K562 (cell line): ENCODE data around the gene YIPF5. TPM values are rescaled to one million over a fixed set of nuclear protein-coding genes. Genes with fewer than 3 reads are reported as not detected.

ENCODE experiments used
- ATAC-seq: fragments of 200-7000 bp; cut with Tn5 transposase; 3 replicates; pipeline ENCODE4 v1.9.1; 2020; ENCODE audit warnings: moderate library complexity
- BruUV-seq: library from RNA; stranded (reverse); fragments of 400-500 nt; replicated peaks from 2 replicates; lab custom pipeline; 2021; lab: Mats Ljungman, UMichigan
- CTCF ChIA-PET: fragments of 300-600 bp; formaldehyde crosslinking; extraction: SDS; loops from one replicate; lab custom pipeline; 2021; ENCODE audit warnings: low intra/inter-chr PET ratio; lab: Yijun Ruan, JAX
- POLR2A ChIA-PET: fragments of 300-600, 350-650 bp; sonication (Branson Sonifier 250); formaldehyde crosslinking; extraction: SDS; loops from one replicate; lab custom pipeline; 2021; ENCODE audit warnings: antibody characterized with exemption, inconsistent platforms; lab: Yijun Ruan, JAX
- DNase-seq, 4 experiments: peaks; one replicate each; pipeline versions ENCODE4 v3.0.0 to v3.0.0-alpha.2; 2011 to 2018; ENCODE audit warnings: low spot score in 3 of 4, mixed read lengths in 3 of 4; ENCODE audit errors: extremely low read depth in 1 of 4
- FAIRE-seq: peaks from 2 replicates; lab custom pipeline; 2011; peaks lifted over from hg19 to GRCh38; lab: Jason Lieb, UNC
- H2AFZ ChIP-seq: 2 replicates; pipeline ENCODE4 v1.6.0; 2011; ENCODE audit warnings: low read depth, low read length, control low read depth, inconsistent platforms
- H3K27ac ChIP-seq: fragments of 200-600 bp; 3 replicates; pipeline ENCODE4 v1.8.0; 2011; ENCODE audit warnings: low read depth, mild to moderate bottlenecking, control low read depth, inconsistent platforms, low read length, moderate library complexity, mixed read lengths; ENCODE audit errors: extremely low read depth
- H3K27me3 ChIP-seq, 2 experiments: fragments of 300-600 bp in 1 of 2; 2 replicates in 1 of 2; 3 replicates in 1 of 2; pipeline versions ENCODE4 v1.6.0 to v1.8.0; 2011; ENCODE audit warnings: inconsistent platforms in 2 of 2, low read length in 2 of 2, mild to moderate bottlenecking in 1 of 2, mixed read lengths in 1 of 2, moderate library complexity in 1 of 2; ENCODE audit not compliant: control insufficient read depth in 2 of 2, insufficient read depth in 2 of 2
- H3K36me3 ChIP-seq: fragments of 300-600 bp; 3 replicates; pipeline ENCODE4 v1.8.0; 2011; ENCODE audit warnings: mild to moderate bottlenecking, low read length, inconsistent platforms; ENCODE audit not compliant: control insufficient read depth, insufficient read depth
- H3K4me1 ChIP-seq, 2 experiments: fragments of 200-600 bp in 1 of 2; replicated peaks in 1 of 2; 2 replicates in 1 of 2; 3 replicates in 1 of 2; pipeline versions ENCODE4 v1.5.1 to v1.8.0; 2011; ENCODE audit warnings: inconsistent platforms in 2 of 2, low read length in 2 of 2, mild to moderate bottlenecking in 1 of 2, mixed read lengths in 1 of 2, moderate library complexity in 1 of 2; ENCODE audit not compliant: control insufficient read depth in 2 of 2, insufficient read depth in 2 of 2
- H3K4me2 ChIP-seq: 2 replicates; pipeline ENCODE4 v1.6.1; 2011; ENCODE audit warnings: low read length, control low read depth, inconsistent platforms, mixed read lengths; ENCODE audit not compliant: insufficient read depth
- H3K4me3 ChIP-seq: fragments of 200-600 bp; sonication (generic), shearing (Covaris generic); 2 replicates; pipeline ENCODE4 v1.5.1; 2016; ENCODE audit warnings: control low read depth, inconsistent platforms
- H3K79me2 ChIP-seq: fragments of 200-600 bp; 3 replicates; pipeline ENCODE4 v1.8.0; 2011; ENCODE audit warnings: low read length, inconsistent platforms; ENCODE audit not compliant: control insufficient read depth, insufficient read depth
- H3K9ac ChIP-seq, 2 experiments: 2 replicates each; pipeline versions ENCODE4 v1.6.0 to v1.6.1; 2011; ENCODE audit warnings: low read depth in 2 of 2, low read length in 2 of 2, control low read depth in 1 of 2, inconsistent platforms in 1 of 2, mild to moderate bottlenecking in 1 of 2, mixed read lengths in 1 of 2; ENCODE audit not compliant: insufficient read depth in 1 of 2
- H3K9me1 ChIP-seq: one replicate; pipeline ENCODE4 v1.6.0; 2011; ENCODE audit warnings: inconsistent platforms, mild to moderate bottlenecking, low read length, moderate library complexity; ENCODE audit not compliant: control insufficient read depth, insufficient read depth
- H3K9me3 ChIP-seq: replicated peaks from 2 replicates; pipeline ENCODE4 v1.5.1; 2011; ENCODE audit warnings: low read depth, low read length, inconsistent platforms; ENCODE audit not compliant: control insufficient read depth, insufficient read depth
- H4K20me1 ChIP-seq: replicated peaks from 2 replicates; pipeline ENCODE4 v1.6.1; 2011; ENCODE audit warnings: low read length, inconsistent platforms, mixed read lengths; ENCODE audit not compliant: control insufficient read depth, insufficient read depth
- CBFA2T3 ChIP-seq: fragments of 450-650 bp; IDR thresholded peaks from 2 replicates; pipeline ENCODE4 v1.6.1; 2017
- CTBP1 ChIP-seq: fragments of 450-650 bp; IDR thresholded peaks from 2 replicates; pipeline ENCODE4 v1.6.1; 2016; ENCODE audit warnings: borderline replicate concordance
- EHMT2 ChIP-seq: fragments of 450-650 bp; IDR thresholded peaks from 2 replicates; pipeline ENCODE4 v1.6.1; 2018; ENCODE audit warnings: antibody characterized with exemption
- ELF2 ChIP-seq: fragments of 250-450 bp; sonication (Bioruptor Pico); IDR thresholded peaks from 2 replicates; pipeline ENCODE4 v1.5.0; 2021; ENCODE audit warnings: mild to moderate bottlenecking
- FUS ChIP-seq: fragments of 200-400 bp; formaldehyde crosslinking; optimal IDR thresholded peaks from 2 replicates; pipeline ENCODE3; 2017; ENCODE audit warnings: low read depth, low read length
- HNRNPLL ChIP-seq: fragments of 200-400 bp; formaldehyde crosslinking; IDR thresholded peaks from 2 replicates; pipeline ENCODE4 v1.6.1; 2017; ENCODE audit warnings: low read length, low read depth, mild to moderate bottlenecking; ENCODE audit not compliant: poor library complexity, severe bottlenecking
- IRF1 ChIP-seq: sonication (generic); formaldehyde crosslinking; IDR thresholded peaks from 2 replicates; pipeline ENCODE4 v1.8.0; 2022; ENCODE audit warnings: missing genetic modification reagents, mild to moderate bottlenecking, borderline replicate concordance
- KAT7 ChIP-seq: sonication (generic); formaldehyde crosslinking; IDR thresholded peaks from 2 replicates; pipeline ENCODE4 v1.8.0; 2022; ENCODE audit warnings: missing genetic modification reagents, mild to moderate bottlenecking, borderline replicate concordance
- PHF21A ChIP-seq: fragments of 450-650 bp; IDR thresholded peaks from 2 replicates; pipeline ENCODE4 v1.6.1; 2017; ENCODE audit warnings: low read depth, borderline replicate concordance
- PML ChIP-seq: IDR thresholded peaks from 2 replicates; pipeline ENCODE4 v1.6.1; 2012; ENCODE audit warnings: low read length, inconsistent platforms
- PPARD ChIP-seq: fragments of 250-450 bp; sonication (Bioruptor Pico); IDR thresholded peaks from 2 replicates; pipeline ENCODE4 v1.8.0; 2022; ENCODE audit warnings: inconsistent platforms, mild to moderate bottlenecking, moderate library complexity
- SETDB1 ChIP-seq: IDR thresholded peaks from one replicate; pipeline ENCODE4 v1.6.1; 2012; ENCODE audit warnings: low read length, control low read depth, inconsistent platforms
- SMAD1 ChIP-seq: fragments of 150-350 bp; IDR thresholded peaks from 2 replicates; pipeline ENCODE4 v1.6.1; 2014; ENCODE audit warnings: low read length, low read depth; ENCODE audit not compliant: partially characterized antibody
- SMARCA5 ChIP-seq: fragments of 450-650 bp; IDR thresholded peaks from 2 replicates; pipeline ENCODE4 v1.6.1; 2016
- TCF15 ChIP-seq: fragments of 250-450 bp; sonication (Bioruptor Pico); IDR thresholded peaks from 2 replicates; pipeline ENCODE4 v1.8.0; 2022; ENCODE audit warnings: moderate library complexity, mild to moderate bottlenecking, inconsistent platforms
- ZFX ChIP-seq: sonication (generic); formaldehyde crosslinking; IDR thresholded peaks from 2 replicates; pipeline ENCODE4 v1.8.0; 2022; ENCODE audit warnings: mild to moderate bottlenecking, missing genetic modification reagents, moderate library complexity
- ZNF146 ChIP-seq: IDR thresholded peaks from one replicate; pipeline ENCODE4 v1.6.1; 2018; ENCODE audit warnings: missing compliant biosample characterization; ENCODE audit not compliant: unreplicated experiment
- WGBS: fragments of 100-300 bp; shearing (Covaris generic); methylation state at CpG from one replicate; pipeline ENCODE4 v1.1.6; 2016; ENCODE audit warnings: low coverage, mixed read lengths; ENCODE audit not compliant: insufficient coverage; ENCODE audit errors: missing lambda C conversion rate; 5-methylcytosine and 5-hydroxymethylcytosine counted together
- in situ Hi-C: fragments of 300-500 bp; cut with MboI; formaldehyde crosslinking; loops from 4 replicates; pipeline ENCODE4 v1.15.0; 2018; ENCODE audit warnings: inconsistent platforms, mixed read lengths
- intact Hi-C: fragments of 100-400 bp; cut with micrococcal nuclease; formaldehyde crosslinking; loops from 2 replicates; pipeline ENCODE4 v1.14.2; 2022
- polyA plus RNA-seq, 8 experiments: library from polyadenylated mRNA; depleted of rRNA in 4 of 8; stranded (reverse) in 5 of 8; unstranded in 3 of 8; fragments of >200 nt; fragmentation: Nextera tagmentation in 2 of 8; fragmentation: Illumina TruSeq in 1 of 8; extraction: Ambion mirVana in 2 of 8; extraction: Trizol in 1 of 8; gene quantifications; 2 replicates each; pipeline versions ENCODE4 v1.2.1 to v1.2.3, GENCODE V29; 2011 to 2014; ENCODE audit warnings: inconsistent platforms in 1 of 8, missing spikeins in 1 of 8
- total RNA-seq, 7 experiments: library from RNA; depleted of rRNA in 6 of 7; stranded (reverse); fragments of >200 nt in 6 of 7; fragmentation: Illumina TruSeq in 2 of 7; extraction: Trizol in 2 of 7; gene quantifications; 2 replicates each; pipeline versions ENCODE4 v1.2.1 to v1.2.3, GENCODE V29; 2011 to 2021; ENCODE audit warnings: low replicate concordance in 1 of 7

Gene YIPF5
- total and polyA plus RNA-seq, 9 of the 15 experiments (the other 6 are each of a cell fraction or from before 2014, with no cell fraction given), result 12.1 to 52.9 (median 33.7) TPM

- Histone ChIP-seq H4K20me1 (no peaks in the 10 kb centered on the region), H3K9ac (no peak overlapping the region), H3K9me3 (no peaks in the 10 kb centered on the region), H3K27ac (no peak overlapping the region), H3K9me1 (no peaks in the 10 kb centered on the region), H3K27me3 (0 out of 5 replicates have a peak, but pooled peaks cover 0 to 3% of the 10 kb centered on the region in 2 experiments), H2AFZ (no peak overlapping the region), H3K36me3 (no peaks in the 10 kb centered on the region), H3K79me2 (no peaks in the 10 kb centered on the region), H3K4me2 (no peak overlapping the region), H3K4me1 (no peaks in the 10 kb centered on the region), H3K4me3 (no peak overlapping the region)
- 5% methylated on average over 2 of the region's 2 CpGs for WGBS
- FAIRE-seq (no peak), ATAC-seq (no peak), DNase-seq (no peak)
- intact Hi-C loops, result no loop called here
- in situ Hi-C loops, result no loop called here
- CTCF ChIA-PET, result no interaction called here
- POLR2A ChIA-PET, result no interaction called here
- BruUV-seq, result no TSS peak
- TF ChIP-seq ELF2 (CRISPR knock-in tag), result no peak
- TF ChIP-seq SETDB1, result no peak
- no peak for TF ChIP-seq EHMT2
- TF ChIP-seq PPARD (CRISPR knock-in tag), result no peak
- TF ChIP-seq IRF1 (CRISPR knock-in tag), result no peak
- no peak for TF ChIP-seq FUS
- no peak for TF ChIP-seq PML
- TF ChIP-seq CTBP1, result no peak
- TF ChIP-seq TCF15 (CRISPR knock-in tag), result no peak
- no peak for TF ChIP-seq KAT7 (CRISPR knock-in tag)
- TF ChIP-seq HNRNPLL, result no peak
- no peak for TF ChIP-seq SMARCA5
- TF ChIP-seq SMAD1, result no peak
- no peak for TF ChIP-seq ZNF146
- TF ChIP-seq PHF21A, result no peak
- no peak for TF ChIP-seq CBFA2T3
- no peak for TF ChIP-seq ZFX (CRISPR knock-in tag)
Observed at GRCh38 chr5:144194144-144194543, 23.7 kb upstream of the YIPF5 start.
